SK-N-SH (cell line): ENCODE data around the gene CPVL.

Source experiments
- EP300 ChIP-seq, 2 experiments: IDR thresholded peaks; 2 replicates each; pipeline versions ENCODE4 v1.4.0 to v1.6.1; 2012; ENCODE audit warnings: borderline replicate concordance in 1 of 2, low read depth in 1 of 2, low read length in 1 of 2
- EZH2phosphoT487 ChIP-seq: fragments of 200-600 bp; sonication (generic); IDR thresholded peaks from 2 replicates; pipeline ENCODE4 v1.6.1; 2017; ENCODE audit warnings: low read depth, mixed run types, mild to moderate bottlenecking, antibody characterized with exemption, moderate library complexity, borderline replicate concordance
- FOXJ3 ChIP-seq: sonication (generic); formaldehyde crosslinking; IDR thresholded peaks from 2 replicates; pipeline ENCODE4 v1.5.1; 2020; ENCODE audit warnings: mild to moderate bottlenecking, missing genetic modification reagents
- GABPA ChIP-seq: IDR thresholded peaks from 2 replicates; pipeline ENCODE4 v1.4.0; 2012; ENCODE audit warnings: low read depth, mild to moderate bottlenecking
- JUND ChIP-seq: IDR thresholded peaks from 2 replicates; pipeline ENCODE4 v1.4.0; 2012
- RAD21 ChIP-seq: IDR thresholded peaks from 2 replicates; pipeline ENCODE4 v1.6.1; 2012; ENCODE audit warnings: mild to moderate bottlenecking, low read length
- RFX5 ChIP-seq: IDR thresholded peaks from 2 replicates; pipeline ENCODE4 v1.6.1; 2012; ENCODE audit warnings: mild to moderate bottlenecking, improper control_type of control experiment, low read length
- TEAD4 ChIP-seq: IDR thresholded peaks from 2 replicates; pipeline ENCODE4 v1.4.0; 2012; ENCODE audit warnings: mild to moderate bottlenecking, borderline replicate concordance; ENCODE audit not compliant: insufficient read depth
- TF ChIP-seq, protein P1 (sequence below): fragments of 200-600 bp; sonication (generic); IDR thresholded peaks from 2 replicates; pipeline ENCODE4 v1.6.1; 2017; ENCODE audit warnings: antibody characterized with exemption, mild to moderate bottlenecking, moderate library complexity
- TF ChIP-seq, protein P2 (sequence below): fragments of 150-350 bp; IDR thresholded peaks from 2 replicates; pipeline ENCODE4 v1.6.1; 2017; ENCODE audit warnings: antibody characterized with exemption, low read length, low read depth, borderline replicate concordance

DNA sequence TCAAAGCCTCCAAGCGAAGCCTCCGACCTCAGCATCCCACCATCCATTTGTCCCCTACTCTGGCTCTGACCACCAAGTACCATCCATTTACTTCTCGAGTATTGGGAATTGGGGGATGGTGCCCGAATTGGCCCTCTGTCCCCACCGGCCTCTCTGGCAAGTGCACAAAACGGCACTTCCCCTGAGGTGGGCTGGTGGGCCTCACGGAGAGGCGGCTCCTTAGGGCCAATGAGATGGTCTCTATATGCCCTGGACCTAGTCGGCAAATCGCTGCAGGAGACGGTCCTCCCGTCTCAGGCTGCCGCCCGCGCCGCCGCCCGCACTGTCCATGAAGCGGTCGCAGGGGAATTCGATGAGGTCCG, 191.0 kb downstream of the CPVL start:
- TF ChIP-seq RAD21 (no peak), EP300 (IDR thresholded peaks at IDR 0.05; ENCODE audit: borderline replicate concordance in 1 of 2, low read depth in 1 of 2, low read length in 1 of 2) (no peak), TEAD4 (no peak), FOXJ3 (CRISPR knock-in tag) (no peak), RFX5 (no peak), JUND (no peak), EZH2phosphoT487 (no peak), GABPA (no peak)
- TF ChIP-seq, protein P1, sequence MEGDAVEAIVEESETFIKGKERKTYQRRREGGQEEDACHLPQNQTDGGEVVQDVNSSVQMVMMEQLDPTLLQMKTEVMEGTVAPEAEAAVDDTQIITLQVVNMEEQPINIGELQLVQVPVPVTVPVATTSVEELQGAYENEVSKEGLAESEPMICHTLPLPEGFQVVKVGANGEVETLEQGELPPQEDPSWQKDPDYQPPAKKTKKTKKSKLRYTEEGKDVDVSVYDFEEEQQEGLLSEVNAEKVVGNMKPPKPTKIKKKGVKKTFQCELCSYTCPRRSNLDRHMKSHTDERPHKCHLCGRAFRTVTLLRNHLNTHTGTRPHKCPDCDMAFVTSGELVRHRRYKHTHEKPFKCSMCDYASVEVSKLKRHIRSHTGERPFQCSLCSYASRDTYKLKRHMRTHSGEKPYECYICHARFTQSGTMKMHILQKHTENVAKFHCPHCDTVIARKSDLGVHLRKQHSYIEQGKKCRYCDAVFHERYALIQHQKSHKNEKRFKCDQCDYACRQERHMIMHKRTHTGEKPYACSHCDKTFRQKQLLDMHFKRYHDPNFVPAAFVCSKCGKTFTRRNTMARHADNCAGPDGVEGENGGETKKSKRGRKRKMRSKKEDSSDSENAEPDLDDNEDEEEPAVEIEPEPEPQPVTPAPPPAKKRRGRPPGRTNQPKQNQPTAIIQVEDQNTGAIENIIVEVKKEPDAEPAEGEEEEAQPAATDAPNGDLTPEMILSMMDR = no peak
- TF ChIP-seq, protein P2, sequence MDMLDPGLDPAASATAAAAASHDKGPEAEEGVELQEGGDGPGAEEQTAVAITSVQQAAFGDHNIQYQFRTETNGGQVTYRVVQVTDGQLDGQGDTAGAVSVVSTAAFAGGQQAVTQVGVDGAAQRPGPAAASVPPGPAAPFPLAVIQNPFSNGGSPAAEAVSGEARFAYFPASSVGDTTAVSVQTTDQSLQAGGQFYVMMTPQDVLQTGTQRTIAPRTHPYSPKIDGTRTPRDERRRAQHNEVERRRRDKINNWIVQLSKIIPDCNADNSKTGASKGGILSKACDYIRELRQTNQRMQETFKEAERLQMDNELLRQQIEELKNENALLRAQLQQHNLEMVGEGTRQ = no peak
